Measurements from ENCODE around the gene PTPRR. TPM values are rescaled to one million over a fixed set of nuclear protein-coding genes. Genes with fewer than 3 reads are reported as not detected.

The PTPRR gene
- total RNA-seq, 1 experiment from 2014 or later, result 0.46 TPM

DNA sequence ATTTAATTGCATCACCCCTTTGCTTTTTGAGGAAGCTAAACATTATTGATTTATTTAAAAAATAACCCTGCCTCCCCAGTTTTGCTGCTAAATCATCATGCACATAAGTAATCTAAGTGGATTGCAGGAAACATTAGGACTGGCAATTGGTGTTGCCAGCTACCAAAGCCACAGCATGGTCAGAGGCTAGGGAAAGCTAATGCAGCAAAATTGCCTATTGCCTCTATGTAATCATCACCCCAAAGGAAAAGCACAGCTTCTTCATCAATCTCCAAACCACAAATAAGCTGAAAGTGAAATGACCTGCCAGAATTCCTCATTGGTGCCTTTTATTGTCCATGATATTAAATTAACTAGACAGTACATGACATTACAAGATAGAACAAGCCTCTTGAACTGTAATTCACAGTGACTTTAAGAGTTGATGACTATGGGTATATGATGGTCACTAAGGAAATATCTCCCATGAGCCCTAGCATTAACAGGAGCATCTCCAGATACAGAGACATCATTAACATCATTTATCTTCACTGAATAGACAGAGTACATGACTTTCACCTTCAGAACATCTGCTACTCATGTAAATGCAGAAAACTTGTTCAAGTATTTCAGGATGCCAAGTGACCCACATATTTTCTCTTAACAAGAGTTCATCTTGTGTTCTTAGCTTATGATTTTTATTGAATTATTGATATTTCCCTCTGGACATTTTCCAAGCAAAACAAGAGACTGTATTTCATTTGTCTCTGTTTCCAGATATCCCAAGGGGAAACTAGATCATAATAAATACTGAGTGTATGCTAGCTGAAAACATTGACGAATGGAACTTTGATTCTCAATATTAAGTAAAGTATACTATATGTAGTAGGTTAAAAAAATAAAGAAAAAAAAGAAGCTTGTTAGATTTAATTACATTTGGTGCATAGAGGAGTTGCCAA is 29.4 kb downstream of the PTPRR start (continued):
- TF ChIP-seq, protein P1, sequence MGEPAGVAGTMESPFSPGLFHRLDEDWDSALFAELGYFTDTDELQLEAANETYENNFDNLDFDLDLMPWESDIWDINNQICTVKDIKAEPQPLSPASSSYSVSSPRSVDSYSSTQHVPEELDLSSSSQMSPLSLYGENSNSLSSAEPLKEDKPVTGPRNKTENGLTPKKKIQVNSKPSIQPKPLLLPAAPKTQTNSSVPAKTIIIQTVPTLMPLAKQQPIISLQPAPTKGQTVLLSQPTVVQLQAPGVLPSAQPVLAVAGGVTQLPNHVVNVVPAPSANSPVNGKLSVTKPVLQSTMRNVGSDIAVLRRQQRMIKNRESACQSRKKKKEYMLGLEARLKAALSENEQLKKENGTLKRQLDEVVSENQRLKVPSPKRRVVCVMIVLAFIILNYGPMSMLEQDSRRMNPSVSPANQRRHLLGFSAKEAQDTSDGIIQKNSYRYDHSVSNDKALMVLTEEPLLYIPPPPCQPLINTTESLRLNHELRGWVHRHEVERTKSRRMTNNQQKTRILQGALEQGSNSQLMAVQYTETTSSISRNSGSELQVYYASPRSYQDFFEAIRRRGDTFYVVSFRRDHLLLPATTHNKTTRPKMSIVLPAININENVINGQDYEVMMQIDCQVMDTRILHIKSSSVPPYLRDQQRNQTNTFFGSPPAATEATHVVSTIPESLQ (CRISPR knock-in tag; IDR thresholded peaks at IDR 0.05), result no peak
- TF ChIP-seq FOXK1 (CRISPR knock-in tag; IDR thresholded peaks at IDR 0.05), result no peak
- TF ChIP-seq NR3C1 (CRISPR knock-in tag; conservative IDR thresholded peaks at IDR 0.05; ENCODE audit: low read depth), result no peak
- TF ChIP-seq, protein P2, sequence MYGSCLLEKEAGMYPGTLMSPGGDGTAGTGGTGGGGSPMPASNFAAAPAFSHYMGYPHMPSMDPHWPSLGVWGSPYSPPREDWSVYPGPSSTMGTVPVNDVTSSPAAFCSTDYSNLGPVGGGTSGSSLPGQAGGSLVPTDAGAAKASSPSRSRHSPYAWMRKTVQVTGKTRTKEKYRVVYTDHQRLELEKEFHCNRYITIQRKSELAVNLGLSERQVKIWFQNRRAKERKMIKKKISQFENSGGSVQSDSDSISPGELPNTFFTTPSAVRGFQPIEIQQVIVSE (CRISPR knock-in tag; IDR thresholded peaks at IDR 0.05; ENCODE audit: borderline replicate concordance), result no peak
- TF ChIP-seq, protein P3, sequence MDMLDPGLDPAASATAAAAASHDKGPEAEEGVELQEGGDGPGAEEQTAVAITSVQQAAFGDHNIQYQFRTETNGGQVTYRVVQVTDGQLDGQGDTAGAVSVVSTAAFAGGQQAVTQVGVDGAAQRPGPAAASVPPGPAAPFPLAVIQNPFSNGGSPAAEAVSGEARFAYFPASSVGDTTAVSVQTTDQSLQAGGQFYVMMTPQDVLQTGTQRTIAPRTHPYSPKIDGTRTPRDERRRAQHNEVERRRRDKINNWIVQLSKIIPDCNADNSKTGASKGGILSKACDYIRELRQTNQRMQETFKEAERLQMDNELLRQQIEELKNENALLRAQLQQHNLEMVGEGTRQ (CRISPR knock-in tag; IDR thresholded peaks at IDR 0.05), result no peak
- TF ChIP-seq NFYB (CRISPR knock-in tag; conservative IDR thresholded peaks at IDR 0.05; ENCODE audit: low read depth), result no peak
- no peak for TF ChIP-seq FOXP1 (CRISPR knock-in tag; IDR thresholded peaks at IDR 0.05; ENCODE audit: borderline replicate concordance)
- TF ChIP-seq, protein P4, sequence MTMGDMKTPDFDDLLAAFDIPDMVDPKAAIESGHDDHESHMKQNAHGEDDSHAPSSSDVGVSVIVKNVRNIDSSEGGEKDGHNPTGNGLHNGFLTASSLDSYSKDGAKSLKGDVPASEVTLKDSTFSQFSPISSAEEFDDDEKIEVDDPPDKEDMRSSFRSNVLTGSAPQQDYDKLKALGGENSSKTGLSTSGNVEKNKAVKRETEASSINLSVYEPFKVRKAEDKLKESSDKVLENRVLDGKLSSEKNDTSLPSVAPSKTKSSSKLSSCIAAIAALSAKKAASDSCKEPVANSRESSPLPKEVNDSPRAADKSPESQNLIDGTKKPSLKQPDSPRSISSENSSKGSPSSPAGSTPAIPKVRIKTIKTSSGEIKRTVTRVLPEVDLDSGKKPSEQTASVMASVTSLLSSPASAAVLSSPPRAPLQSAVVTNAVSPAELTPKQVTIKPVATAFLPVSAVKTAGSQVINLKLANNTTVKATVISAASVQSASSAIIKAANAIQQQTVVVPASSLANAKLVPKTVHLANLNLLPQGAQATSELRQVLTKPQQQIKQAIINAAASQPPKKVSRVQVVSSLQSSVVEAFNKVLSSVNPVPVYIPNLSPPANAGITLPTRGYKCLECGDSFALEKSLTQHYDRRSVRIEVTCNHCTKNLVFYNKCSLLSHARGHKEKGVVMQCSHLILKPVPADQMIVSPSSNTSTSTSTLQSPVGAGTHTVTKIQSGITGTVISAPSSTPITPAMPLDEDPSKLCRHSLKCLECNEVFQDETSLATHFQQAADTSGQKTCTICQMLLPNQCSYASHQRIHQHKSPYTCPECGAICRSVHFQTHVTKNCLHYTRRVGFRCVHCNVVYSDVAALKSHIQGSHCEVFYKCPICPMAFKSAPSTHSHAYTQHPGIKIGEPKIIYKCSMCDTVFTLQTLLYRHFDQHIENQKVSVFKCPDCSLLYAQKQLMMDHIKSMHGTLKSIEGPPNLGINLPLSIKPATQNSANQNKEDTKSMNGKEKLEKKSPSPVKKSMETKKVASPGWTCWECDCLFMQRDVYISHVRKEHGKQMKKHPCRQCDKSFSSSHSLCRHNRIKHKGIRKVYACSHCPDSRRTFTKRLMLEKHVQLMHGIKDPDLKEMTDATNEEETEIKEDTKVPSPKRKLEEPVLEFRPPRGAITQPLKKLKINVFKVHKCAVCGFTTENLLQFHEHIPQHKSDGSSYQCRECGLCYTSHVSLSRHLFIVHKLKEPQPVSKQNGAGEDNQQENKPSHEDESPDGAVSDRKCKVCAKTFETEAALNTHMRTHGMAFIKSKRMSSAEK (CRISPR knock-in tag; IDR thresholded peaks at IDR 0.05; ENCODE audit: borderline replicate concordance), result no peak
- TF ChIP-seq, protein P5, sequence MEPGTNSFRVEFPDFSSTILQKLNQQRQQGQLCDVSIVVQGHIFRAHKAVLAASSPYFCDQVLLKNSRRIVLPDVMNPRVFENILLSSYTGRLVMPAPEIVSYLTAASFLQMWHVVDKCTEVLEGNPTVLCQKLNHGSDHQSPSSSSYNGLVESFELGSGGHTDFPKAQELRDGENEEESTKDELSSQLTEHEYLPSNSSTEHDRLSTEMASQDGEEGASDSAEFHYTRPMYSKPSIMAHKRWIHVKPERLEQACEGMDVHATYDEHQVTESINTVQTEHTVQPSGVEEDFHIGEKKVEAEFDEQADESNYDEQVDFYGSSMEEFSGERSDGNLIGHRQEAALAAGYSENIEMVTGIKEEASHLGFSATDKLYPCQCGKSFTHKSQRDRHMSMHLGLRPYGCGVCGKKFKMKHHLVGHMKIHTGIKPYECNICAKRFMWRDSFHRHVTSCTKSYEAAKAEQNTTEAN (CRISPR knock-in tag; IDR thresholded peaks at IDR 0.05), result no peak
- no peak for TF ChIP-seq NR2C2 (CRISPR knock-in tag; IDR thresholded peaks at IDR 0.05)

DNA sequence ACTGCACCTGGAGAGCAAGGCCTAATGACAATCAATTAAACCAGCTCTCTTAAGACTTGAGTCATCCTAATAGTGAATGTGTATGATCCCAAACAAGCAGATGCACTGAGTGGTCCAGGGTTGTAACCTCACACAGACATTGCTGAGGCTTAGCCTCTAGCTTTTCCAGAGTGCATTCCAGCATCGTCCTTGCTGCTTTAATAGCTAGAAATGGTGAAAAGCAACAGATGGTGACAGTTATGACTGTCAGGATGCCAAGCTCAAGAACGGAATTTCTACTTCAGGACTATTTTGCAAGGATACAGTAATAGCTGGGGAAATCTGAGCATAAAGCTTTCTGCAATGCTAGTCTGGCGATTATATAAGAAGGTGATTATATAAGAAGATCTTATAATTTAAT is 34.6 kb downstream of the PTPRR start:
- CTCF ChIA-PET, result no interaction called here
- Mint-ChIP-seq H3K27me3 (ENCODE audit: low read depth) (peaks cover 3% of the 10 kb centered on the region; the same call in 1 of the 2 replicates), H3K36me3 (no peaks in the 10 kb centered on the region), H3K9me3 (no peaks in the 10 kb centered on the region), H3K4me3 (no peak overlapping the region), H3K27ac (no peak overlapping the region), H3K4me1 (0 out of 2 replicates have a peak, but pooled peaks cover 2% of the 10 kb centered on the region)
- TF ChIP-seq, protein P3 (CRISPR knock-in tag; IDR thresholded peaks at IDR 0.05), result no peak
- no peak for TF ChIP-seq ZNF232 (CRISPR knock-in tag; IDR thresholded peaks at IDR 0.05)
- no peak for TF ChIP-seq ZNF416 (CRISPR knock-in tag; IDR thresholded peaks at IDR 0.05)
- no peak for TF ChIP-seq HMGA2 (CRISPR knock-in tag; IDR thresholded peaks at IDR 0.05)
- TF ChIP-seq TCF7 (CRISPR knock-in tag; IDR thresholded peaks at IDR 0.05; ENCODE audit: low read depth), result no peak
- no peak for TF ChIP-seq NR1H2 (CRISPR knock-in tag; IDR thresholded peaks at IDR 0.05)
- TF ChIP-seq RELA (CRISPR knock-in tag; IDR thresholded peaks at IDR 0.05; ENCODE audit: borderline replicate concordance), result no peak
- TF ChIP-seq TEAD4 (CRISPR knock-in tag; IDR thresholded peaks at IDR 0.05), result no peak
- TF ChIP-seq, protein P6, sequence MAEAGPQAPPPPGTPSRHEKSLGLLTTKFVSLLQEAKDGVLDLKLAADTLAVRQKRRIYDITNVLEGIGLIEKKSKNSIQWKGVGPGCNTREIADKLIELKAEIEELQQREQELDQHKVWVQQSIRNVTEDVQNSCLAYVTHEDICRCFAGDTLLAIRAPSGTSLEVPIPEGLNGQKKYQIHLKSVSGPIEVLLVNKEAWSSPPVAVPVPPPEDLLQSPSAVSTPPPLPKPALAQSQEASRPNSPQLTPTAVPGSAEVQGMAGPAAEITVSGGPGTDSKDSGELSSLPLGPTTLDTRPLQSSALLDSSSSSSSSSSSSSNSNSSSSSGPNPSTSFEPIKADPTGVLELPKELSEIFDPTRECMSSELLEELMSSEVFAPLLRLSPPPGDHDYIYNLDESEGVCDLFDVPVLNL (CRISPR knock-in tag; IDR thresholded peaks at IDR 0.05; ENCODE audit: borderline replicate concordance, low read depth), result no peak
- no peak for TF ChIP-seq FOXK1 (CRISPR knock-in tag; IDR thresholded peaks at IDR 0.05)
- TF ChIP-seq, protein P2 (CRISPR knock-in tag; IDR thresholded peaks at IDR 0.05; ENCODE audit: borderline replicate concordance), result no peak
- TF ChIP-seq NFYB (CRISPR knock-in tag; conservative IDR thresholded peaks at IDR 0.05; ENCODE audit: low read depth), result no peak
- POLR2A ChIA-PET, result no interaction called here
- ATAC-seq (no peak), DNase-seq (ENCODE audit: low spot score) (no peak)

Data from WTC11 (cell line).